IPS-18a (cell line): ENCODE results near the gene GGT6.
"Not testable (repeated sequence)": the region's sequence is repeated elsewhere in the genome, so short reads cannot be mapped to it uniquely, and the experiment has no call there.

ENCODE experiments used
- H3K27ac ChIP-seq: one replicate; pipeline ENCODE4 v1.5.1; 2013; ENCODE audit warnings: low read length
- H3K27me3 ChIP-seq: one replicate; pipeline ENCODE4 v1.6.1; 2013; ENCODE audit warnings: mild to moderate bottlenecking, low read length; ENCODE audit not compliant: control insufficient read depth, insufficient read depth
- H3K36me3 ChIP-seq: one replicate; pipeline ENCODE4 v1.6.1; 2013; ENCODE audit warnings: low read depth, low read length; ENCODE audit not compliant: control insufficient read depth
- H3K4me1 ChIP-seq: one replicate; pipeline ENCODE4 v1.6.1; 2013; ENCODE audit warnings: low read depth, low read length; ENCODE audit not compliant: control insufficient read depth
- H3K4me3 ChIP-seq: one replicate; pipeline ENCODE4 v1.5.1; 2013; ENCODE audit warnings: low read length
- H3K9ac ChIP-seq: one replicate; pipeline ENCODE4 v1.6.1; 2013; ENCODE audit warnings: mild to moderate bottlenecking, low read length, moderate library complexity
- H3K9me3 ChIP-seq: one replicate; pipeline ENCODE4 v1.6.1; 2013; ENCODE audit warnings: low read depth, low read length; ENCODE audit not compliant: control insufficient read depth

Gene GGT6

GRCh38 chr17:4590981-4591453 lies 30.6 kb upstream of the GGT6 start:
- Histone ChIP-seq H3K4me3 (no peak overlapping the region), H3K27ac (no peak overlapping the region), H3K9me3 (no peaks in the 10 kb centered on the region), H3K27me3 (peaks cover 8% of the 10 kb centered on the region), H3K9ac (no peak overlapping the region), H3K4me1 (no peaks in the 10 kb centered on the region), H3K36me3 (no peaks in the 10 kb centered on the region)

- H3K27ac ChIP-seq, H3K36me3 ChIP-seq, H3K9me3 ChIP-seq, H3K4me3 ChIP-seq, H3K9ac ChIP-seq, H3K4me1 ChIP-seq: not testable (repeated sequence)
- peaks cover 17% of the 10 kb centered on the region for H3K27me3 ChIP-seq
Measured at GRCh38 chr17:4590042-4590441, 29.7 kb upstream of the GGT6 start.

- no peak overlapping the region for H3K4me3 ChIP-seq
- no peaks in the 10 kb centered on the region for H3K4me1 ChIP-seq
- peaks cover 27% of the 10 kb centered on the region for H3K27me3 ChIP-seq
Measured at GRCh38 chr17:4588898-4589625, 28.7 kb upstream of the GGT6 start.

GRCh38 chr17:4588391-4588790 lies 28.0 kb upstream of the GGT6 start:
- Histone ChIP-seq H3K36me3 (no peaks in the 10 kb centered on the region), H3K4me3 (no peak overlapping the region), H3K27me3 (peaks cover 34% of the 10 kb centered on the region), H3K27ac (no peak overlapping the region), H3K9ac (no peak overlapping the region), H3K4me1 (no peaks in the 10 kb centered on the region), H3K9me3 (no peaks in the 10 kb centered on the region)

More at GRCh38 chr17:4588898-4589625, 28.7 kb upstream of the GGT6 start:
- Histone ChIP-seq H3K9me3 (no peaks in the 10 kb centered on the region), H3K36me3 (no peaks in the 10 kb centered on the region), H3K27ac (no peak overlapping the region), H3K9ac (no peak overlapping the region)

- no peaks in the 10 kb centered on the region for H3K4me1 ChIP-seq
- H3K4me3 ChIP-seq = no peak overlapping the region
- no peak overlapping the region for H3K27ac ChIP-seq
- H3K36me3 ChIP-seq = no peaks in the 10 kb centered on the region
- no peak overlapping the region for H3K9ac ChIP-seq
- H3K9me3 ChIP-seq = no peaks in the 10 kb centered on the region
- H3K27me3 ChIP-seq = peaks cover 40% of the 10 kb centered on the region
Measured at GRCh38 chr17:4587803-4588202, 27.4 kb upstream of the GGT6 start.

- no peaks in the 10 kb centered on the region for H3K9me3 ChIP-seq
- H3K27me3 ChIP-seq = peaks cover 46% of the 10 kb centered on the region
- no peaks in the 10 kb centered on the region for H3K36me3 ChIP-seq
- H3K4me3 ChIP-seq = no peak overlapping the region
- H3K4me1 ChIP-seq = no peaks in the 10 kb centered on the region
- H3K9ac ChIP-seq = no peak overlapping the region
- no peak overlapping the region for H3K27ac ChIP-seq
Measured at GRCh38 chr17:4587195-4587594, 26.8 kb upstream of the GGT6 start.

- H3K4me1 ChIP-seq = no peaks in the 10 kb centered on the region
- no peaks in the 10 kb centered on the region for H3K36me3 ChIP-seq
- H3K9me3 ChIP-seq = no peaks in the 10 kb centered on the region
- peaks cover 46% of the 10 kb centered on the region for H3K27me3 ChIP-seq
- no peak overlapping the region for H3K27ac ChIP-seq
- H3K9ac ChIP-seq = no peak overlapping the region
- no peak overlapping the region for H3K4me3 ChIP-seq
Measured at GRCh38 chr17:4586043-4586442, 25.7 kb upstream of the GGT6 start.

GRCh38 chr17:4585638-4585994 lies 25.2 kb upstream of the GGT6 start:
- H3K27me3 ChIP-seq = peaks cover 46% of the 10 kb centered on the region
- no peaks in the 10 kb centered on the region for H3K9me3 ChIP-seq
- H3K9ac ChIP-seq = no peak overlapping the region
- no peak overlapping the region for H3K4me3 ChIP-seq
- no peaks in the 10 kb centered on the region for H3K4me1 ChIP-seq
- H3K27ac ChIP-seq = no peak overlapping the region
- no peaks in the 10 kb centered on the region for H3K36me3 ChIP-seq

GRCh38 chr17:4584917-4585637 lies 24.7 kb upstream of the GGT6 start:
- H3K27ac ChIP-seq = no peak overlapping the region
- no peaks in the 10 kb centered on the region for H3K36me3 ChIP-seq
- H3K4me1 ChIP-seq = no peaks in the 10 kb centered on the region
- no peak overlapping the region for H3K9ac ChIP-seq
- no peaks in the 10 kb centered on the region for H3K9me3 ChIP-seq
- peak overlapping the region; percentile 43 for H3K4me3 ChIP-seq
- H3K27me3 ChIP-seq = peaks cover 46% of the 10 kb centered on the region

GRCh38 chr17:4584101-4584916 lies 23.9 kb upstream of the GGT6 start, which contains the start of gene SMTNL2:
SMTNL2 (plus strand) TSS chr17:4584529; CDS start chr17:4584606, 77 bp downstream.
- H3K4me1 ChIP-seq = no peaks in the 10 kb centered on the region

GRCh38 chr17:4583782-4584100 lies 23.4 kb upstream of the GGT6 start:
- H3K4me1 ChIP-seq = no peaks in the 10 kb centered on the region
- H3K9me3 ChIP-seq = no peaks in the 10 kb centered on the region
- no peaks in the 10 kb centered on the region for H3K36me3 ChIP-seq
- H3K27me3 ChIP-seq = peaks cover 46% of the 10 kb centered on the region
- H3K4me3 ChIP-seq = peak overlapping the region; percentile 43
- no peak overlapping the region for H3K27ac ChIP-seq
- H3K9ac ChIP-seq = no peak overlapping the region

More at GRCh38 chr17:4584101-4584916, 23.9 kb upstream of the GGT6 start, which contains the start of gene SMTNL2:
- Histone ChIP-seq H3K27ac (no peak within 1 kb of the TSS), H3K36me3 (no peaks in the 10 kb centered on the region), H3K4me3 (peak within 1 kb of the TSS; percentile 43), H3K27me3 (peaks cover 46% of the 10 kb centered on the region), H3K9me3 (no peaks in the 10 kb centered on the region), H3K9ac (no peak within 1 kb of the TSS)
